Prostate gland (tissue), 2 donors: ENCODE data around the gene FOXC2. TPM values are rescaled to one million over a fixed set of nuclear protein-coding genes. Genes with fewer than 3 reads are reported as not detected.

Experiments
- DNase-seq: peaks from one replicate; pipeline ENCODE4 v3.0.0-alpha.2; 2019; ENCODE audit warnings: low spot score
- H3K27ac ChIP-seq, 2 donors: fragments of 200-600 bp; sonication (generic); 2 replicates each; pipeline ENCODE4 v1.5.1; 2017 to 2019
- H3K27me3 ChIP-seq: fragments of 200-600 bp; sonication (generic); replicated peaks from 2 replicates; pipeline ENCODE4 v1.5.1; 2019; ENCODE audit not compliant: insufficient read depth
- H3K36me3 ChIP-seq, 2 donors: fragments of 200-600 bp; sonication (generic); 1 replicate in 1 of 2; 2 replicates in 1 of 2; pipeline versions ENCODE4 v1.5.1 to v1.8.1; 2017 to 2019
- H3K4me1 ChIP-seq: fragments of 200-600 bp; sonication (generic); replicated peaks from 2 replicates; pipeline ENCODE4 v1.5.1; 2019
- H3K4me3 ChIP-seq, 2 donors: fragments of 200-600 bp; sonication (generic); 2 replicates each; pipeline ENCODE4 v1.5.1; 2017 to 2019
- H3K9me3 ChIP-seq: fragments of 200-600 bp; sonication (generic); 2 replicates; pipeline ENCODE4 v1.5.1; 2017
- POLR2A ChIP-seq: fragments of 450-650 bp; IDR thresholded peaks from one replicate; pipeline ENCODE4 v1.6.1; 2016; ENCODE audit warnings: antibody characterized with exemption, mild to moderate bottlenecking
- POLR2AphosphoS5 ChIP-seq: sonication (generic); formaldehyde crosslinking; IDR thresholded peaks from one replicate; pipeline ENCODE4 v1.6.1; 2017; ENCODE audit warnings: antibody characterized with exemption
- WGBS: methylation state at CpG from one replicate; pipeline ENCODE4 v1.1.5; 2018; 5-methylcytosine and 5-hydroxymethylcytosine counted together
- intact Hi-C: fragments of 100-400 bp; cut with DNase I; formaldehyde crosslinking; loops from one replicate; pipeline ENCODE4 v1.14.2; 2022
- total RNA-seq, 2 donors: library from RNA; depleted of rRNA; stranded (reverse); fragments of >200 nt; gene quantifications; one replicate each; pipeline ENCODE4 v1.1.0, GENCODE V29; 2016
- TF ChIP-seq, protein P1 (sequence below), 4 experiments: fragments of 200-600 bp in 2 of 4; fragments of 450-650 bp in 2 of 4; sonication (generic) in 2 of 4; IDR thresholded peaks; 1 replicate in 3 of 4; 2 replicates in 1 of 4; pipeline ENCODE4 v1.5.1; 2016 to 2019; ENCODE audit warnings: antibody characterized with exemption in 4 of 4, mild to moderate bottlenecking in 2 of 4, moderate library complexity in 2 of 4

The FOXC2 gene
- total RNA-seq, 2 donors from 2014 or later: 0.41 to 6.5 TPM

DNA sequence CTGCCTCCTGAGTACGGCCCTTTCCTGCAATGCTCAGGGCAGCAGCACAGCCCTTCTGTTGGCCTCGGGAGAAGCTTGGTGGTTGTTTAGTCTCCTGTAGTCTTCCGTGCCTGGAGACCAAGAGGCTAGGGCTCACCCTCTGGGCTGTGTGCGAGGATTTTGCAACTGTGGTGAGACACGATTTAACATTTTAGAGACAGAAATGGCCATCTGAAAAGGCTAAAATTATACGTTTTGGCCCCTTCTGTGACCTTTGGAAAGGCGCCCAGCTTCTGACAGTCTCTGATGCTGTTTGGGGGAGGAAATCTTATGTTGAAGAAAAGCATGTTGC is 44.9 kb downstream of the FOXC2 start:
- Histone ChIP-seq H3K27me3 (no peaks in the 10 kb centered on the region), H3K9me3 (no peaks in the 10 kb centered on the region), H3K27ac (no peak overlapping the region), H3K4me3 (no peak overlapping the region), H3K4me1 (no peaks in the 10 kb centered on the region), H3K36me3 (no peaks in the 10 kb centered on the region)
- 85% methylated on average over 7 of the region's 7 CpGs for WGBS
- intact Hi-C loops: no loop called here
- TF ChIP-seq POLR2AphosphoS5: no peak
- no peak for TF ChIP-seq POLR2A
- TF ChIP-seq, protein P1, sequence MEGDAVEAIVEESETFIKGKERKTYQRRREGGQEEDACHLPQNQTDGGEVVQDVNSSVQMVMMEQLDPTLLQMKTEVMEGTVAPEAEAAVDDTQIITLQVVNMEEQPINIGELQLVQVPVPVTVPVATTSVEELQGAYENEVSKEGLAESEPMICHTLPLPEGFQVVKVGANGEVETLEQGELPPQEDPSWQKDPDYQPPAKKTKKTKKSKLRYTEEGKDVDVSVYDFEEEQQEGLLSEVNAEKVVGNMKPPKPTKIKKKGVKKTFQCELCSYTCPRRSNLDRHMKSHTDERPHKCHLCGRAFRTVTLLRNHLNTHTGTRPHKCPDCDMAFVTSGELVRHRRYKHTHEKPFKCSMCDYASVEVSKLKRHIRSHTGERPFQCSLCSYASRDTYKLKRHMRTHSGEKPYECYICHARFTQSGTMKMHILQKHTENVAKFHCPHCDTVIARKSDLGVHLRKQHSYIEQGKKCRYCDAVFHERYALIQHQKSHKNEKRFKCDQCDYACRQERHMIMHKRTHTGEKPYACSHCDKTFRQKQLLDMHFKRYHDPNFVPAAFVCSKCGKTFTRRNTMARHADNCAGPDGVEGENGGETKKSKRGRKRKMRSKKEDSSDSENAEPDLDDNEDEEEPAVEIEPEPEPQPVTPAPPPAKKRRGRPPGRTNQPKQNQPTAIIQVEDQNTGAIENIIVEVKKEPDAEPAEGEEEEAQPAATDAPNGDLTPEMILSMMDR (IDR thresholded peaks at IDR 0.05): no peak
- DNase-seq: no peak

DNA sequence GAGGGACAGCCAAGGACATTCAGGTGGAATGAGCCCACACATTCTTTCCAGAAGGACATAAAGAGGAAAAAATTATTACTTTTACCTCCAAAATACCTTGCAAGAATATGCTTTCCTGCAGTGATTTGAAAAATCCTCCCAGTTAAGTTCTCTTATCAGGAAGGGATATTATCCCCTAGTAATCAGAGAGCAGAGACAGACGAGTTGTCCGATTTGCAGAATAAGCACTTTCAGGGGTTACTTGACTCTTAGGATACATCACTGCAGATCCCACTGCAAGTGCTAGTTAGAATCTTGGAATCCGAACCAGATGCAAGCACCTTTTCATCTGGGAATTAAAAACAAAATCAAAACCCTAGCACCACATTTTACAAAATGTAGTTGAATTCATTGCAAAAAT is 45.3 kb downstream of the FOXC2 start:
- Histone ChIP-seq H3K27ac (no peak overlapping the region), H3K9me3 (no peaks in the 10 kb centered on the region), H3K27me3 (no peaks in the 10 kb centered on the region), H3K4me3 (no peak overlapping the region), H3K4me1 (no peaks in the 10 kb centered on the region), H3K36me3 (no peaks in the 10 kb centered on the region)
- intact Hi-C loops: no loop called here
- DNase-seq: no peak
- TF ChIP-seq POLR2AphosphoS5 (no peak), POLR2A (no peak)
- TF ChIP-seq, protein P1 (IDR thresholded peaks at IDR 0.05): no peak
- WGBS: 73% methylated on average over 3 of the region's 3 CpGs

DNA sequence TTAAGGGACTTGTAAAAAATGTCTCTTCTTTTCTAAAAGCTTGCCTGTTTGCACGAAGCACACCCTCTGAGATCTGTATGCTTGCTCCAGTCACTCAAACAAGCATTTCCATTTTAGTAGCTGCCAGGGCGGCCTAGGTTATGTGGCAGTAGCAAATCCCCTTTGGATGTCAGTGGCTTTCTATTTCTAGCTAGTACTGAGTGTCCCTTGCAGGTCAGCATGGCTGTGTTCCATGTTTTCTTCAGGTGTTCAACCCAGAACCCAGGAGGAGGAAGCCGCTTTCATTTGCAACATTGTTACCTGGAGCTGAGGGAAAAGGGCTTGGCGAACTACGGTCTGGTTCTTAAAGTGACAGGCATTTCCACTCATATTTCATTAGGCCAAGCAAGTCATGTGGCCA is 48.1 kb downstream of the FOXC2 start:
- intact Hi-C loops: no loop called here
- Histone ChIP-seq H3K4me1 (no peaks in the 10 kb centered on the region), H3K9me3 (no peaks in the 10 kb centered on the region), H3K27ac (no peak overlapping the region), H3K36me3 (no peaks in the 10 kb centered on the region), H3K27me3 (no peaks in the 10 kb centered on the region), H3K4me3 (no peak overlapping the region)
- 48% methylated on average over 5 of the region's 5 CpGs for WGBS
- TF ChIP-seq POLR2A (no peak), POLR2AphosphoS5 (no peak)
- TF ChIP-seq, protein P1 (IDR thresholded peaks at IDR 0.05): no peak
- DNase-seq: no peak

DNA sequence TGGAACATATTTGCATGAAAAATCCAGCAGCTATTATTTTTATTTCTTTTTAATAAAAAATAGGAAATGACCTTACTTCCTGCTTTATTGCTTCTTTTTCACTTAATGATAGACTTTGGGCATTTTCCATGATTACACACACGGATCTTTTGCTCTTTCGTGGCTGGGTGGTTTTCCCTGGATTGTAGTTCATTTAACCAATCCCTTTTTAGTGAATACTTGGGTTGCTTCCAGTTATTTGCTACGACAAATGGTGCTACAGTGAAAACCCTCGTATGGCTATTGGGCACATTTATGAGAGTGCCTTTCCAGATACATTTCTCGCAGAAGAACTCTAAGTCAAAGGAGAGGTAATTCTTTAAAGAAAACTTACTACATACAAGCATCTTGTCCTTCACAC is 50.3 kb downstream of the FOXC2 start:
- TF ChIP-seq, protein P1 (IDR thresholded peaks at IDR 0.05): no peak
- TF ChIP-seq POLR2AphosphoS5: no peak
- TF ChIP-seq POLR2A: no peak
- intact Hi-C loops: no loop called here
- H3K4me1 ChIP-seq: no peaks in the 10 kb centered on the region
- H3K27ac ChIP-seq: no peak overlapping the region
- no peaks in the 10 kb centered on the region for H3K9me3 ChIP-seq
- no peaks in the 10 kb centered on the region for H3K27me3 ChIP-seq
- WGBS: 65% methylated on average over 5 of the region's 5 CpGs
- no peaks in the 10 kb centered on the region for H3K36me3 ChIP-seq
- DNase-seq: no peak
- no peak overlapping the region for H3K4me3 ChIP-seq

DNA sequence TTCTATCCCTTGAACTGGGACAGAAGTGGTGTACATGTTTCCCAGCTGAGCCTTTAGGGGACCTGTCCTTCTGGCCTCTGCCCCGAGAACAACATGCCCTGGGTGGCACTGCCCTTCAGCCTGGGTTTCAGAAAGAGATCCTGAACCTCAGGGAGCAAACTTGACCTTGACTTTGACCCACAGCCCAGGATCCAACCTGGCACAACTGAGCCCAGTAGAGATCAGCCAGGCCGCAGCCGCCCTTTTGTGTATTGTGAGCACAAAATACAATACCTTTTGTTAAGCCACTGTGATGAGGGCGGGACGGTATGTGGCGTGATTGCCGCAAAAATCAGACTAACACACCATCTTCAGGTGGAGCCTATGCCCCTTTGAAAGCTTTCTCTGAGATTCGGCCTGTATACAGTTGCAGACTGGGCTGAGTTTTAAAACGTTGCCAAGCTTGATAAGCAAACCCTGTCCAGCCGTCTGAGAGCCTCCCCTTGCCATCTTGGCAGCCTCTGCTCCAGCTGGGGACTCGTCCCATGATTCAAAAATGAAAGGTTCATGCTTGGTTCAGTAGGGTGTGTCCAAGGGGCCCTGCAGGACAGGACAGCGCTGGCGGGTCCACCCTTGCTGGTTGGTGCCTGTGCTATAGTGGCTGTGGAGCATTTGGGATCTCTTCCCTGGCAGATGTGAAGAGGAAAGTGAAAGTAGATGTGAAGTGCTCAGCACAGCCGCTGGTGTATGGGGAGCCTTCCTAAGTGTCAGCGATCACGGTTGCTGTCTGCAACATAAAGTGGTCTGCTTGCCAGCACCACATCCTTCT is 52.0 kb downstream of the FOXC2 start:
- H3K27ac ChIP-seq: no peak overlapping the region
- WGBS: 74% methylated on average over 16 of the region's 16 CpGs
- TF ChIP-seq, protein P1 (IDR thresholded peaks at IDR 0.05): no peak
- TF ChIP-seq POLR2AphosphoS5: no peak
- H3K36me3 ChIP-seq: no peaks in the 10 kb centered on the region
- H3K27me3 ChIP-seq: no peaks in the 10 kb centered on the region
- no peak overlapping the region for H3K4me3 ChIP-seq
- no peak for DNase-seq
- no peaks in the 10 kb centered on the region for H3K4me1 ChIP-seq
- intact Hi-C loops: no loop called here
- no peaks in the 10 kb centered on the region for H3K9me3 ChIP-seq
